ENCODE results near the gene CFAP410. TPM values are rescaled to one million over a fixed set of nuclear protein-coding genes. Genes with fewer than 3 reads are reported as not detected.

The CFAP410 gene
- total and polyA plus RNA-seq, 2 of the 13 experiments (the other 11 are each of a cell fraction or from before 2014, with no cell fraction given), result 8.0 to 20.1 TPM

GRCh38 chr21:44337941-44338895 is 972 bp downstream of the CFAP410 start (continued):
- 0 out of 2 replicates have a peak, but pooled peaks have one; percentile 13 for TF ChIP-seq ZNF281 (CRISPR knock-in tag; IDR thresholded peaks at IDR 0.05; ENCODE audit: borderline replicate concordance)
- TF ChIP-seq KDM5A (IDR thresholded peaks at IDR 0.05; ENCODE audit: borderline replicate concordance, low read length), result no peak
- TF ChIP-seq ZNF674 (CRISPR knock-in tag; IDR thresholded peaks at IDR 0.05; ENCODE audit: low read depth), result no peak
- peak; percentile 48 for TF ChIP-seq XRCC5 (optimal IDR thresholded peaks at IDR 0.05; ENCODE audit: low read length)
- peak; percentile 43; the same call in 1 of the 2 replicates for TF ChIP-seq ZNF274 (CRISPR knock-in tag; IDR thresholded peaks at IDR 0.05)
- 0 out of 2 replicates have a peak, but pooled peaks have one; percentile 38 for TF ChIP-seq PHF20 (CRISPR knock-in tag; IDR thresholded peaks at IDR 0.05)
- peak; percentile 52; the same call in 1 of the 2 replicates for TF ChIP-seq ZFY (CRISPR knock-in tag; IDR thresholded peaks at IDR 0.05)
- TF ChIP-seq NRL (CRISPR knock-in tag; IDR thresholded peaks at IDR 0.05; ENCODE audit: borderline replicate concordance), result peak; percentile 79; the same call in 1 of the 2 replicates
- 0 out of 2 replicates have a peak, but pooled peaks have one; percentile 38 for TF ChIP-seq ZSCAN21 (CRISPR knock-in tag; IDR thresholded peaks at IDR 0.05; ENCODE audit: borderline replicate concordance)
- TF ChIP-seq STAG1 (CRISPR knock-in tag; IDR thresholded peaks at IDR 0.05), result peak; percentile 59
- TF ChIP-seq SP1 (IDR thresholded peaks at IDR 0.05), result no peak
- TF ChIP-seq SP1 (CRISPR knock-in tag; IDR thresholded peaks at IDR 0.05), result peak; percentile 61; the same call in 1 of the 2 replicates
- TF ChIP-seq TGIF2 (CRISPR knock-in tag; IDR thresholded peaks at IDR 0.05), result peak; percentile 79
- TF ChIP-seq HNRNPL (IDR thresholded peaks at IDR 0.05; ENCODE audit: low read depth, low read length), result 0 out of 2 replicates have a peak, but pooled peaks have one; percentile 37
- TF ChIP-seq ZFP91 (CRISPR knock-in tag; IDR thresholded peaks at IDR 0.05; ENCODE audit: borderline replicate concordance), result no peak
- no peak for TF ChIP-seq ZHX1 (CRISPR knock-in tag; IDR thresholded peaks at IDR 0.05; ENCODE audit: low read depth)
- TF ChIP-seq SIN3A (IDR thresholded peaks at IDR 0.05; ENCODE audit: borderline replicate concordance, low read depth, low read length), result 0 out of 2 replicates have a peak, but pooled peaks have one; percentile 42
- no peak for TF ChIP-seq HNRNPUL1 (IDR thresholded peaks at IDR 0.05; ENCODE audit: low read depth, low read length)
